ENCODE measurements around the gene DNAJC22.
A peak's percentile ranks its signal among the peaks of the same experiment; 100 is the strongest.

The DNAJC22 gene

DNA sequence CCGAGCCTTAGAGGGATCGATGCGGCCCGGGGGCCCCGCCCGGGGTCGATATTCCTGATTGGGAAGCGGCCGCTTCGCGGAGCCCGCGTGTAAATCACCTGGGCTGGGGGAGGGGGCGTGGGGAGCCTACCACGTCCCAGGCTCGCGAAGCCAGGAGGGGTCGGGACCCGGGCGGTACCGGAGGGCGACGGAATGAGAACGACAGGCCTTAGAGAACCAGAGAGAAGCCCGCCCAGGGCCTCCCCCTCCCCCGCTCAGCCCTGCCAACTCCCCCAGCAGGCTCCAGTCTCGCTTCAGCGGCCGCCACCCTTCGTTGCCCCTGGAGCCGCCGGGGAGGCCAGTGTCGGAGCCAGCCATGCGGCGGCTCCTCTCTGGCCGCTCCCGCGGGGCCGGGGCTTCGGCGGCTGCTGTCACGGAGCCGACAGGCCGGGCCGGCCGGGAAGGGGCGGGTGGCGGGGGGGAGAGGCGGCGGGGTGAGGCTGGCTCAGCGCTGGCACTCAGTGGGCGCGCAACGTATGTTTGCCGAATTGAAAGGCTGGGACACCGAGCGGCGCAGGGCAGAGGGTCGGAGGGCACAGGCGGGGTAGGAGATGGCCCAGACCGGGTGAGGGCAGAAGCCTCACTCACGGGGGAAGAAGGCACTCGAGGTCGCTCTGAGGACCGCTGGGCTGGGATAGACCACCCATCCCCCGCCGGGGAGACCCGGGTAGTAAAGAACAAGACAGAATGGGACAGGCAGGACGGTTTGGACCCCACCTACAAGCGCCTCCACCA, 1.4 kb upstream of the DNAJC22 start:
- DNase-seq (ENCODE audit: low spot score) = no peak

DNA sequence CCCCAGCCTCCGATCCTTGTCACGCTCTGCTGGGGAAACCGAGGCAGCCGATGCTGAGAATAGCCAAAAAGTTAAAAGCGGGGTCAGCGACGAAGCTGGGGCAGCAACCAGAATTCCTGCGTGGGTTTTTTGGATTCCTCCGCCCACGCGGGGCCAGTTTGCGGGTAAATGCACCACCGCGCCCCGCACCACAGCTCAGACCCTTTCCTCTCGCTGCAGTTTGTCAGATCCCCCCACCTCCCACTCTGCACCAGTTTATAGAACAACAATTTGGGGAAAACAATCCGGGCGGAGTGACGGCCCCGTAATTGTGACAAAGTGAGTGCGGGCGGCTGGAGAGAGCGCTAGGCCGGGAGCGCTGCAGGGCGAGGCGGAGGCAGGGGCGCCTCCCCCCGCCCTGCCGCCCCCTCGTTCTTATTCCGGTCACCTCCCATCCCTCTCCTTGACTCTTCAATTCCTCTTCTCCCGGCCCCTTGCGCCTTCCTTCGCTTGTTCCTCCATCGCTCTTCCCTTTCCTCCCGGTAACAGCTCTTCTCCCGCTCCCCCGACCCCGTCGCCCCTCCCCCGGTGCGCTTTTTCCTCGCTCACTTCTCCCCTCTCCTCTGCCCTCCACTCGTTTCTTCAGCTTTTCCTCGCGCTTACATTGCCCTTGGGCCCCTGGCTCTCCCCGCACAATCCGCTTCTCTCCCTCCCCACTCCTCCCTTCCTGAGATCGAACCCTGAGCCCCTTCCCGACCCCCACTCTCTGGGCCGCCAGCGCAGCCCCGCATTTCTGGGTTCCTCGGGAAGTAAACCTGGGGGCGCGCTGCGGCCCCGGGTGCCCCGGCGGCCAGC, 646 bp upstream of the DNAJC22 start:
- no peak for DNase-seq (ENCODE audit: low spot score)

DNA sequence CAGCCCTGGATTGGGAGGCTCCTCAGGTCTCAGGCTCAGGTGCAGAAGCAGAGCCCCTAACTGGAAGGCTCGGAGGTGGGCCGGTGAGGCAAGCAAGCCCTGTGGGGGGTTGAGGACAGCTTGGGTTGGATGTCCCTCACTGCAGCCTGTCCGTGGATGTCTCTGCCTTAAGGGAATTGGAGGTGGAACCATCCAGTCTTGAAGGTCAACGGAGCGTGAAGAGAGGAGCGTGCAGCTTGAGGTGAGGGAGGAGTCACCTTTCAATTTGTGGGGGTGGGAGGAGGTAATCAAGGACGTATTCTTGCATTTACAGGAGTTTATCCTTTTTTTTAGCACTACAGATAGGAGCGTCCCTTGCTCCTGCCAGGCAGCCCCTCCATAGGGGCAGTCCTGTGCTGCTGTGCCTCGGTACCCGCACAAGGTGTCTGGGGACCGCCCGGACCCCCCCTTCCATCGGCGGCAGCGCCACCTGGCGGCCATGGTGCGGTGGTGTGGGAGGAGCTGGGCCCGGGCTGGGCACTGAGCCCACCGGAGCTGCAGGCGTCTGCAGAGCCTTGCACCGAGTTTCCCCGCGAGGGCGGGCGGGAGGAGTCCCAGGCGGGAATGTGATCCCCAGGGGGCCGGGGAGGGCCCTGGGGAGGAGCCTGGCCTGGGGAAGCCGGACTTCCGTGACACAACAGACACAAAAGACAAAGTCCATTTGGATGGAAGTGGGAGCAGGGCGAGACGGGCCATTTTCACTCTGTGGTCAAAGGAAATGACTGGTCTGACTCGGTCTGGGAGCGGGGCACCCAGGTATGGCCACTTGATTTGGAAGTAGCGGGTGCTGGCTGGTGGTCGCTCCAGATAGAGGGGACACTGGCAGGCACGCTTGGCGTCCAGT, 864 bp downstream of the DNAJC22 start:
- peak; percentile 68 for DNase-seq (ENCODE audit: low spot score)

DNA sequence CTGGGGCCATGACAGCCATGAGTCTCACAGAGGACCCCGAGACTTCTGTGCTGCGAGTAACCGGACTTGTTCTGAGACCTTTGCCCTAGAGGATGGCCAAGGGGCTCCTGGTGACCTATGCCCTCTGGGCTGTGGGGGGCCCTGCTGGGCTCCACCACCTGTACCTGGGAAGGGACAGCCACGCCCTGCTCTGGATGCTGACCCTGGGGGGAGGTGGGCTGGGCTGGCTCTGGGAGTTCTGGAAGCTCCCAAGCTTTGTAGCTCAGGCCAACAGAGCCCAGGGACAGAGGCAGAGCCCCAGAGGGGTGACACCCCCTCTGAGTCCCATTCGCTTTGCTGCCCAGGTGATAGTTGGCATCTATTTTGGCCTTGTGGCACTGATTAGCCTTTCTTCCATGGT, 2.1 kb downstream of the DNAJC22 start:
- no peak for DNase-seq (ENCODE audit: low spot score)

DNA sequence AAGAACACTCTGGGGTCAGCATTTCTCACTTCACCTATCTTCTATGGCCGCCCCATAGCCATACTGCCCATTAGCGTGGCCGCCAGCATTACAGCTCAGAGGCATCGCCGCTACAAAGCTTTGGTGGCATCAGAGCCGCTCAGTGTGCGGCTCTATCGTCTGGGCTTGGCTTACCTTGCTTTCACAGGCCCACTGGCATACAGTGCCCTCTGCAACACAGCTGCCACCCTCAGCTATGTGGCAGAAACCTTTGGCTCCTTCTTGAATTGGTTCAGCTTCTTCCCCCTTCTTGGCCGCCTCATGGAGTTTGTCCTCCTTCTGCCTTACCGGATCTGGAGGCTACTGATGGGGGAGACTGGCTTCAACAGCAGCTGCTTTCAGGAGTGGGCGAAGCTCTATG, 2.6 kb downstream of the DNAJC22 start:
- no peak for DNase-seq (ENCODE audit: low spot score)

DNA sequence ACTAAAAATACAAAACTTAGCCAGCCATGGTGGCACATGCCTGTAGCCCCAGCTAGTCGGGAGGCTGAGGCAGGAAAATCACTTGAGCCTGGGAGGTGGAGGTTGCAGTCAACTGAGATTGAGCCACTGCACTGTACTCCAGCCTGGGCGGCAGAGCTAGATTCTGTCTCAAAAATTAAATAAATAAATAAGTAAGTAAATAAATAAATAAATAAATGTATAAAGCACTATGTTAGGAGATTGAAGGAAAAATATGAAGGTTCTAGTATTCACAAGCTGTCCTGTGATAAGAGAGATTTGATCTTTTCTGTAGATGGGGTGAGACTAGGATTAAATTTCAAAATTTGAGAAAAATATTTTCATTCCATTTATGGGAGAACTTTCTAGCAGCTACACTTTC, 5.7 kb downstream of the DNAJC22 start:
- DNase-seq (ENCODE audit: low spot score) = no peak

DNA sequence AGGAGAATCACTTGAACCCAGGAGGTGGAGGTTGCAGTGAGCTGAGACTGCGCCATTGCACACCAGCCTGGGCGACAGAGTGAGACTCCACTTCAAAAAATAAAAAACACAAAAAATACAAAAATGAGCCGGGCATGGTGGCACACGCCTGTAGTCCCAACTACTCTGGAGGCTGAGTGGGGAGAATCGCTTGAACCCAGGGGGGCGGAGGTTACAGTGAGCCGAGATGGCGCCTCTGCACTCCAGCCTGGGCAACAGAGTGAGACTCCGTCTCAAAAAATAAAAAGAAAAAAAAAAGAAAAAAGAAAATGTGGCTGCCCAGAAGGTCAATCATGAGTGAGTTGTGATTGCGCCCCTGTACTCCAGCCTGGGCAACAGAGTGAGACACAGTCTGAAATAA, 9.2 kb downstream of the DNAJC22 start:
- DNase-seq (ENCODE audit: low spot score) = no peak

DNA sequence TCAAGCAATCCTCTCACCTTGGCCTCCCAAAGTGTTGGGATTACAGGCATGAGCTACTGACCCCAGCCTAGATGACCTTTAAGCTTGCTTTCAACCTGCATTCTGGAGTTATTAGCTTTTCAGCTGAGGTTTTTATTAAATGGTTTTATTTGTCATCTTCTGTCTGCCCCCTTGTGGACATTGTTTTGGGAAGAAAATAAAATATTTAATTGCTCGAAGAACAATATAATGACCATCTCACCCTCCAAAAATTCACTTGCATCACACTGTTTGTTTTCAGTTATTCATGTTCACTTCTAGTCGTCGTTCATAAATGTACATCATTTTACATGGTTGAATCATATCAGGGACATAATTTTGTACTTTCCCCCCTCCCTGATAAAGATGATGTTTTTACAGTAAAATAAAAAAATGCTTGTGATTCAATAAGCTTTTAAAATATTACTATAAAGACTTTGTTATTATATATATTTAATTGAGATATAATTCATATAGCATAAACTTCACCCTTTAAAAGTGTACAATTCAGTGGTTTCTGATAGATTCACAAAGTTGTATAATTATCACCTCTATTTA, 10.5 kb downstream of the DNAJC22 start:
- DNase-seq (ENCODE audit: low spot score) = peak; percentile 22

DNA sequence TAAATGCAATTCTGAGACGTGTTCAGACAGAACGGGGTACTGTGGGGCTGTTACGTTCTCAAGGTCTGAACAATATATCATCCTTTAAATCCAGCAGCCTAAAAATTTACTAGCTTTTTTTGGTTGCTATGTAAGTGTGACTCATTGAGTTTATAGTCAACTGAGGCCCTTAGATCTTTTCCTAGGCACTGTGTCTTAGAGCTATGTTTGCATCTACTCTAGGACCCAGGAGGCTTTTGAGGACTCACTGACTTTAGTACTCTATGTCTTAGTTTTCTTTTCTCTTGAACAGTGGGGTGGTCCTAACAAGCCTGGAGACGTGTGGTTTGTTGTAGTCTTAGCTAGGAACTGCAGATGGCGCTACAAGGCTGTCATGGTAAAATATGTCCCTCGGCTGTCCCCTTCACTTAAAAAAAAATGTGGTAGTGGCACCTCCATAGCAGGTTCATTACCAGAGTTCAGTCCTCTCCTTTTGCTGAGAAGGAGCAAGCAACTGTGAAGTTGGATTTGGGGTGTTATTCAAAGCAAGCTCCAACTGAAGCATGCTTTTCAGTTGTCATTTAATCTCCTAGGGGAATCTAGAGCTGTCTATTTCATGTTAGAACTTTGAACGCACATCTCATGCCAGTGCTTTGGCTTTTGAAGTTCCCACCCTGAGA, 11.9 kb downstream of the DNAJC22 start:
- DNase-seq (ENCODE audit: low spot score) = peak; percentile 58

DNA sequence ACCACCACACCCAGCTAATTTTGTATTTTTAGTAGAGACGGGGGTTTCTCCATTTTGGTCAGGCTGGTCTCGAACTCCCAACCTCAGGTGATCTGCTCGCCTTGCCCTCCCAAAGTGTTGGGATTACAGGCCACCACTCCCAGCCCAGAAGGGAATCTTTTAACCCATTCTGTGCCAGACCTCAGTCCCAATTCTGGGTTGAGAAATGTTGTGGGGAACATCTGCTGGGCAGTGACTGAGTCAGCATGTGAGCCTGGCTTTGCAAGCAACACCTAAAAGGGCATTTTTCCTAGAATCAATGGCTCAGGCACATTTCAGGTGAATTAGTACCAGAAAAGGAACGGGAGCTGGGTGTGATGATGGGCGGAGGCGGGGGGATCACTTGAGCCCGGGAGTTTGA, 13.0 kb downstream of the DNAJC22 start:
- DNase-seq (ENCODE audit: low spot score) = no peak

DNA sequence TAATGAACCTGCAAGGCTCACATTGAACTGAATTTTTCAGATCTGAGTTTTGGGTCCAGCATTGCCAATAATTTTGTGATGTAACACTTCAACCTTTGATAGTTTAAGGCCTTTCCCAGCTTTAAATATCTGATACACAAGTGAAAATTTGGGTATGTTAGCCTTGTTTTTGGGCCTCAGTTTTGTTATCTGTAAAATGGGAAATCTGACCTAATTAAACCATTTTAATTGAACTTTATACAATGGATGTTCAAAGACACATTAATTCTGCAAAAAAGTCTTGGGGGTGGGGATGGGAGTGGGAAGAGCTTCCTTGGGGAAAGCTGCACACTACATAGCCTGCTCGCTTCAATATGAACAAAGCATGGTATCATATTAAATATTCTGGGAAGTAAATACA, 15.4 kb downstream of the DNAJC22 start:
- no peak for DNase-seq (ENCODE audit: low spot score)

DNA sequence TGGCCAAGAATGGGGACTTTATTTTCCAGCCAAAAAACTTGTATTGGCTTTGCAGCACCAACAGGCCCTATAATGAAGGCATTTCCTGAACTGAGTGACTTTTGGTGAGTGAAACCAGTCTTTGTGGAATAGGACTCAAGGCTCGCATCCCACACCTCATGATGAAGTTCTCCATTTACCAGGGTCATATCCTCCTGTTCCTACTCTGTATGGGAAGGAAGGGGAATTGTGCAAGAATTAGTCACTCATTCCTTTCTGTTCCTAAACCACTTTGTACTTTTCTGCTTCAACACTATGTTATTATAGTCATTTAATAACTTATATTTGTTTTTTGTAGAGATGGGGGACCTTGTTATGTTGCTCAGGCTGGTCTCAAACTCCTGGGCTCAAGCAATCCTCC, 18.3 kb downstream of the DNAJC22 start:
- no peak for DNase-seq (ENCODE audit: low spot score)

DNA sequence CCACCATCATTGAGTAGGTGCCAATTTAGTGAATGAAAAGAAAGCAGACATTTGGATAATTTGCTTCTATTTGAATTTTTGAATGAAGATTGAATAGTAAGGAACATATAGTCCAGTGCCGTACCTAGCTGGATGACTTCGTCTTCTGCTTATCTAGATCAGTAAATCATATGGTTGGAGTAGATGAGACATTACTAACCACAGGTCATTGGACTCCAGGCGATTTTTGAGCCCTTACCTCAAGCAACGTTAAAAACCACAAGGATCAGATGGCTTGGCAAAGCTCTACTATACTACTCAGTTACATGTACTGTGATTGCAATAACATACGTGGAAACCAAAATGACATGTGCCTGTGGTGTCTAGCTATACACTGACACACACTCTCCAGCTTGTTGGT, 18.9 kb downstream of the DNAJC22 start:
- DNase-seq (ENCODE audit: low spot score) = no peak

DNA sequence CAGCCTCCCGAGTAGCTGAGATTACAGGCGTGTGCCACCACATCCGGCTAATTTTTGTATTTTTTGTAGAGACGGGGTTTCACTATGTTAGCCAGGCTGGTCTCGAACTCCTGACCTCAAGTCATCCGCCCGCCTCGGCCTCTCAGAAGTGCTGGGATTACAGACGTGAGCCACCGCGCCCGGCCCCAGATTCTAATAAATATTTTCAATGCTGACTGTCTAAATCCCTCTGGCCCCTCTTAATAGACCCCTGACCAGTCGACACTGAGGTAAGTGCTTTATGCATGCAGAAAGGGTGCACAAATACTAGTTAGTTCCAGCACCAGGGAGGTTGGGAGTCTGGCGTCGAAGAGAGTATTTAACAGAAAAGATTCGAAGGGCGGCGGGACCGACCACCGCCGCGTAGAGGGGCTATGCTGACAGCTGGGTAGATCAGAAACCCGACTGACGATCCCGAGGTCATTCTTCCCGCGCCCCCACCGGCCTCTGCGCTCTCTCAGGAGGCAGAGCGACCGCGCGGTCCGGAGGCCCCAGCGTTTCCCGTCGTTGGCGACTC, 19.5 kb downstream of the DNAJC22 start:
- DNase-seq (ENCODE audit: low spot score) = no peak

DNA sequence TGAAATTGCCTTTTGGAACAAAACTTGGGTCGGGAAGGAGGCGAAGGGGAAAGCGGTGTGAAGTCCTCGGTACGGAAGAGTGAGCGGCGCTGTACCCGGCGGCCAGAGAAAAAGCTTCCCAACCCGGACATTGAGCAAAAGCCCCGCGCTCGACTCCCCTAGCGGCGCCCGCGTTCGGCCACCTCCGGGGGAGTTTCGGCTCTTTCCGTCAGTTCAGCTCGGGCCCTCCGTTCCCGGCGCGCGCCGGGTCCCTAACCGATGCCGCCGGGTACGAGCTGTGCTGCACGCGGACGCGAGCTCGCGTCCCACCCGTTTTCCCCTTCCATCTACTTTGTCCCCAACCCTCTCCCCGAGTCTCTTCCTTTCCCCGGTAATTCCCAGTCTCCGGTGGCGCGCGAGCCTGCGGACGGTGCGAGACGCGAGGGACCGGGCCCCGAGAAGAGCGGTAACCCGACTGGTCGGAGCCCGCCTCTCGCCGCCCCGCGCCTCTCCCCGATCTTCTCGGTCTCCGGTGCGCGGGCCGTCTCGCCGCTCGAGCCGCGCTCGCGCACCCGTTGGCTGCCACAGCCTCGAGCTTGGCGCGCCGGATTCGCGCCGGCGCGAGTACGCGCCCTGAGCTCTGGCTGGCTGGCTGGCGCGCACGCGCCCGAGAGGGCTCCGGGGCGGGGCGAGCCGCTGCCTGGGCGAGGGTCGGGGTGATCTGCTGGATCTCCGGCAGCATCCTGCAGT, 20.1 kb downstream of the DNAJC22 start:
- DNase-seq (ENCODE audit: low spot score) = peak; percentile 64

DNA sequence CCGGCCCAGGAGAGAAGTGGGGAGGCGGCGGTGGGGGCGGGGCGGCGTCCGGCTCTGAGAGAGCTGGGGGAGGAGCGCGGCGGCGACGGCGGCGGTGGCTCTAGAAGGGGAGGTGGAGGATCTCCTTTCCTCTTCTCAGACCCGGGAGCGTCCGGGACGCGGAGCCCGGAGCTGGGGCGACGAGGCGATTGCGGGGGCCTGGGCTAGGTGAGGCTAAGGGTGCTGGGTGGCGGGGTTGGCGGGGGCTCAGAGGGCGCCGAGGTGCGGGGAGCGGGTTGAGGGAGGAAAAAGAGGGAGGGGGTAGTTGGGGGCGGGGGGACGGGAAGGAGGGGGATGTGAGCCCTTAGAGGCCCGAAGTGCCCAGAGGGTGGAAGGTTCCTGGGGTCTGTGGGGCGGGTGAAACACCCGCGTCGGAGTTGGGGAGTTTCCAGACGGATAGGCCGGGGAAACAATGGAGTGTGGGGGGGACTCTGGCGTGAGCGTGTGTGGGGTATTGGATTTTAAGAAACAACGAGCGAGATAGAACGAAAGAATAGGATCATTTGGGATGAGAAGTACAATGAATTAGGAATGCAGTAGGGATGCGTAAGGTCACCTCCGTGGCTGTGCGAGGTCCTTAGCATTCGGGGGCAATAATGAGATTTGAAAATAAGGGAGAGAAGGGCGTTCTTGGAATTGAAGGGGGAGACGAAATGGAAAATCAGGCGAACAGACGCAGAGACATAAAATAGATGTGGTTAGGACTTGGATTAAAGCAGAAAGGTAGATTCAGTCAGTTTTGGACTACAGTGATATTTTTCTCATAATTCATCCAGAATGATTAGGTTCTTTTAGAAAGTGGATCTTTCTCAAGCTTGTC, 20.9 kb downstream of the DNAJC22 start, which contains the start of gene SPATS2:
Gene SPATS2, plus strand, starts transcription at position 82 of the 859 bp plus-strand sequence. CDS start 93,551 bp downstream, outside the sequence.
- no peak for DNase-seq (ENCODE audit: low spot score)

DNA sequence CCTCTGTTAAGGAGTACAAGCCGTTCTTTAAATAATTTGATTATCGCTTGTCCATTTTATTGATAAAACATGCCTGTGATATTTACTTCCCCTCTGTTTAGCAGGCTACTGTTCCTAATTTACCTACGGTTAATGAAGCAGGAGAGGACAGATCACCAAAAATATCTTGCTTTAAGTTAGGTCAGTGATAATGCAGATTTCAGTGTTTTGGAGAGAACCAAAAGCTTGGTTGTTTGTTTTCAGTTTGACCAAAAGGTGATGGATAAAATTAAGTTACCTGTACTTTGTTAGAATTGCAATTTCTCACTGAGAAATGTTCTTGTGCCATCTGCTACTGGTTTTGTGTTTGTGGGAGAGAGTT, 21.5 kb downstream of the DNAJC22 start:
- no peak for DNase-seq (ENCODE audit: low spot score)

DNA sequence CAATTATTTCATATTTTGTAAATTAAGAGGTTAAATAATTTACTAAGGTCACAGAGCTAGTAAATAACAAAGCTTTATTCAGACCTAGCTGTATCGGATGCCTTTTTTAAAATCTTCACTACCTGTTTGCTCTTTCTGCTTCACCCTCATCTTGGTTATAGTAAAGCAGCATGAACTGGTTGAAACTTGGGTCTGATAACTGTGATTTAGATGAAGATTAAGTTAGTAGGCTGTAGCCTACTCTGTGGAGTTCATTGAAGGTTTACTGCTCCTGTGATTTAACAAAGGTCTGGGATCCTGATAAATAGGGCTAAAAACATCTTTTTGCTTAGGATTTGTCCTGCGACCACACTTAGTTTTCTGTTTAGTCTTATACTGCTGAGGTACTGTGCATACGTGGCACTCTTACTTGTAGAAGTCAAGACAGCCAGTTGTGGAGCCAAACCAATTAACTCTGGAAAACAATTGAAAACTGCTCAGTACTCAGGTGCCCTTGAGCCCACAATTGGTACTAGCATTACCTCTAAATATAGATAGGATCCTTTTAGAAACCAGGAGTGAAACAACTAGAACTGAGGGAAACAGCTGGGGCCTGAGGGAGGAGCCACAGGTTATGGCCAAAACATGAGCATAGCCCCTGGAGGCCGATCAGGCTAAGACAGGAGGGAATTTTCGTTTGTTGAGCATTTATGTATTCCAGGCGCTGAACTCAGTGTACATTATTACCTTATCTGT, 22.9 kb downstream of the DNAJC22 start:
- no peak for DNase-seq (ENCODE audit: low spot score)

DNA sequence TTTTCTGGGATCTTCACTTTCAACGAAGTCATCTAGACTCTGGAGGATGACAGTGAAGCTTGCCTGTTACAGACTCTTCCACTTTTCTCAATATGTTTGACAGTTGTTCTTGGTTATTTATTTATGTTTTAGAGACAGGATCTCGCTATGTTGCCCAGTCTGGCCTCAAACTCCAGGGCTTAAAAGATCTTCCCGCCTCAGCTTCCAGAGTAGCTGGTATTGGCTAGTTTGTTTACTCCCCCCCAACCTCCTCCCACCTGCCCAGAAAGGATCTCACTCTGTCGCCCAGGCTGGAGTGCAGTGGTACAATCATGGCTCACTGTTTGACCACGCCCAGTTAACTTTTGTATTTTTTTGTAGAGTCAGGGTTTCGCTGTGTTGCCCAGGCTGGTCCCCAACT, 23.9 kb downstream of the DNAJC22 start:
- no peak for DNase-seq (ENCODE audit: low spot score)

Data from hematopoietic multipotent progenitor cell treated with erythropoietin and hydrocortisone succinate and interleukin-3 and kit ligand, for 15 days (in vitro differentiated cells).